GM13976 (cell line): ENCODE results near the gene GATA2.

Experiments used
- DNase-seq: peaks from one replicate; pipeline ENCODE4 v3.0.0; 2012; ENCODE audit warnings: low spot score
- CTCF ChIP-seq: IDR thresholded peaks from 2 replicates; pipeline ENCODE4 v1.5.1; 2012; ENCODE audit warnings: borderline replicate concordance, mild to moderate bottlenecking; ENCODE audit not compliant: insufficient read depth; ENCODE audit errors: extremely low read depth, missing control alignments, control extremely low read depth
- in situ Hi-C: fragments of 300-500 bp; cut with MboI; formaldehyde crosslinking; loops from one replicate; pipeline ENCODE4 v1.12.0; 2022; ENCODE audit warnings: low sequenced_read_pairs, mixed read lengths, inconsistent platforms; ENCODE audit not compliant: unreplicated experiment

The GATA2 gene

GRCh38 chr3:128436214-128436613 lies 56.8 kb downstream of the GATA2 start:
- in situ Hi-C loops, result no loop called here
- no peak for DNase-seq
- TF ChIP-seq CTCF, result no peak

- TF ChIP-seq CTCF, result no peak
- in situ Hi-C loops, result no loop called here
- no peak for DNase-seq
Measured at GRCh38 chr3:128435561-128435960, 57.4 kb downstream of the GATA2 start.

GRCh38 chr3:128435058-128435457 lies 57.9 kb downstream of the GATA2 start:
- no peak for DNase-seq
- in situ Hi-C loops, result no loop called here
- TF ChIP-seq CTCF, result no peak

GRCh38 chr3:128434524-128434923 lies 58.5 kb downstream of the GATA2 start:
- TF ChIP-seq CTCF, result no peak
- in situ Hi-C loops, result no loop called here
- DNase-seq, result no peak

GRCh38 chr3:128433837-128434165 lies 59.2 kb downstream of the GATA2 start:
- in situ Hi-C loops, result no loop called here
- DNase-seq, result no peak
- no peak for TF ChIP-seq CTCF

- DNase-seq, result no peak
- TF ChIP-seq CTCF, result no peak
- in situ Hi-C loops, result no loop called here
Measured at GRCh38 chr3:128432971-128433836, 59.8 kb downstream of the GATA2 start.
